GM23338 (cell line): Measurements from ENCODE around the gene ZMYND8. TPM values are rescaled to one million over a fixed set of nuclear protein-coding genes. Genes with fewer than 3 reads are reported as not detected.
"Not testable (repeated sequence)": the region's sequence is repeated elsewhere in the genome, so short reads cannot be mapped to it uniquely, and the experiment has no call there.

Source experiments
- ATAC-seq: fragments of 200-7000 bp; cut with Tn5 transposase; 3 replicates; pipeline ENCODE4 v1.9.1; 2020
- DNase-seq: peaks from one replicate; pipeline ENCODE4 v3.0.0-alpha.2; 2015; ENCODE audit warnings: low spot score
- H2AFZ ChIP-seq: fragments of 200-600 bp; sonication (generic); 2 replicates; pipeline ENCODE4 v1.8.0; 2016; ENCODE audit warnings: antibody characterized with exemption, mild to moderate bottlenecking, moderate library complexity
- H3F3A ChIP-seq: fragments of 200-600 bp; sonication (generic); replicated peaks from 2 replicates; pipeline ENCODE4 v1.8.0; 2017; ENCODE audit warnings: antibody characterized with exemption, mixed run types, low read depth
- H3K27ac ChIP-seq: fragments of 200-600 bp; sonication (generic); 2 replicates; pipeline ENCODE4 v1.6.1; 2016; ENCODE audit warnings: low read depth
- H3K27me3 ChIP-seq: fragments of 200-600 bp; sonication (generic); 2 replicates; pipeline ENCODE4 v1.8.0; 2016; ENCODE audit warnings: mild to moderate bottlenecking, mixed run types, moderate library complexity; ENCODE audit not compliant: insufficient read depth
- H3K36me3 ChIP-seq: fragments of 200-600 bp; sonication (generic); 2 replicates; pipeline ENCODE4 v1.8.0; 2016; ENCODE audit warnings: mild to moderate bottlenecking; ENCODE audit not compliant: insufficient read depth
- H3K4me1 ChIP-seq: fragments of 200-600 bp; sonication (generic); 2 replicates; pipeline ENCODE4 v1.8.0; 2016; ENCODE audit warnings: mild to moderate bottlenecking, moderate library complexity; ENCODE audit not compliant: insufficient read depth
- H3K4me2 ChIP-seq: fragments of 200-600 bp; sonication (generic); 2 replicates; pipeline ENCODE4 v1.7.1; 2017; ENCODE audit warnings: mixed run types
- H3K4me3 ChIP-seq: fragments of 200-600 bp; sonication (generic); 2 replicates; pipeline ENCODE4 v1.6.1; 2016; ENCODE audit warnings: mixed run types
- H3K79me2 ChIP-seq: fragments of 200-600 bp; sonication (generic); replicated peaks from 2 replicates; pipeline ENCODE4 v1.8.0; 2017; ENCODE audit warnings: mild to moderate bottlenecking; ENCODE audit not compliant: insufficient read depth
- H3K9me2 ChIP-seq: fragments of 200-600 bp; sonication (generic); 2 replicates; pipeline ENCODE4 v1.8.0; 2017; ENCODE audit not compliant: insufficient read depth
- H4K20me1 ChIP-seq: fragments of 200-600 bp; sonication (generic); replicated peaks from 2 replicates; pipeline ENCODE4 v1.8.0; 2017; ENCODE audit warnings: mild to moderate bottlenecking; ENCODE audit not compliant: insufficient read depth
- H3K27ac Mint-ChIP-seq: 2 replicates; pipeline ENCODE4 v1.8.0; 2020; ENCODE audit warnings: inconsistent platforms, mild to moderate bottlenecking, moderate library complexity, mixed read lengths
- H3K27me3 Mint-ChIP-seq: 3 replicates; pipeline ENCODE4 v1.8.0; 2022; ENCODE audit warnings: low read depth, mild to moderate bottlenecking, moderate library complexity, mixed read lengths, inconsistent platforms; ENCODE audit not compliant: insufficient read depth, poor library complexity
- H3K36me3 Mint-ChIP-seq: 3 replicates; pipeline ENCODE4 v1.8.0; 2021; ENCODE audit warnings: low read depth, mild to moderate bottlenecking, inconsistent platforms, moderate library complexity, mixed read lengths
- H3K4me1 Mint-ChIP-seq: 3 replicates; pipeline ENCODE4 v1.8.0; 2020; ENCODE audit warnings: mild to moderate bottlenecking, inconsistent platforms, mixed read lengths
- H3K4me3 Mint-ChIP-seq: 3 replicates; pipeline ENCODE4 v1.8.0; 2021; ENCODE audit warnings: moderate library complexity, mild to moderate bottlenecking, inconsistent platforms, mixed read lengths
- H3K9me3 Mint-ChIP-seq: 3 replicates; pipeline ENCODE4 v1.8.0; 2020; ENCODE audit warnings: moderate library complexity, mild to moderate bottlenecking, inconsistent platforms, mixed read lengths
- JUNB ChIP-seq: IDR thresholded peaks from one replicate; pipeline ENCODE4 v1.6.1; 2016; ENCODE audit warnings: antibody characterized with exemption; ENCODE audit not compliant: unreplicated experiment
- polyA plus RNA-seq: library from polyadenylated mRNA; unstranded; fragments of >200 nt; fragmentation: Nextera tagmentation; extraction: Ambion mirVana; gene quantifications from 2 replicates; pipeline ENCODE4 v1.2.1, GENCODE V29; 2016
- total RNA-seq: library from RNA; depleted of rRNA; stranded (reverse); fragments of >200 nt; shearing (Covaris generic); gene quantifications from 2 replicates; pipeline ENCODE4 v1.2.3, GENCODE V29; 2014
- TF ChIP-seq, protein P1 (sequence below): IDR thresholded peaks from 2 replicates; pipeline ENCODE4 v1.6.1; 2016; ENCODE audit warnings: antibody characterized with exemption
- TF ChIP-seq, protein P2 (sequence below): fragments of 250-450 bp; sonication (Bioruptor Pico); IDR thresholded peaks from 2 replicates; pipeline ENCODE4 v1.5.0; 2020; ENCODE audit warnings: mild to moderate bottlenecking, moderate library complexity

The ZMYND8 gene
- total and polyA plus RNA-seq, 2 experiments from 2014 or later = 70.9 to 128 TPM

DNA sequence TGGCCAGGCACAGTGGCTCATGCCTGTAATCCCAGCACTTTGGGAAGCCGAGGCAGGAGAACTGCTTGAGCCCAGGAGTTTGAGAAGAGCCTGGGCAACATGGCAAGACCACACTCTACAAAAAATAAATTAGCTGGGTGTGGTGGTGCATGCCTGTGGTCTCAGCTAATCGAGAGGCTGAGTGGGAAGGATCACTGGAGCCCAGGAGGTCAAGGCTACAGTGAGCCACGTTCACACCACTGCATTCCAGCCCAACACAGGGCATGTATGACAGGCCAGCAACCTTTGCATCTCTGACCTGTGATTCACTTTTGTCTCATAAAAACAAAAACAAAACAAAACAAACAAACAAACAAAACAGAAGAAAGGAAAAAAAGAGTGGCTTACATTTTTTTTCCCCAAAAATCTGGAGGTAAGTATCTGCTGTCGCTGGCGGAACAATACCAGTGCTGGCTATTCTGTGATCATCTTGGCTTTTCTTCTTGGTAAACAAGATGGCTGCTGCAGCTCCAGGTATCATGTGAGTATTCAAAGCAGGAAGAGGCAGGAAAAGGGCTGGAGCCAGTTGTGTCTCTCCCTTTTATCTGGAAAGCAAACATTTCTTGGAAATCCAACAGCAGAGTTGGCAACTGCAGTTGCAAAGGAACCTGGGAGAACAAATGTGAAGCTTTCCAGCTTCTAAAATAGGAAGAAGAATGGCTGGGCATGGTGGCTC is 40.4 kb upstream of the ZMYND8 start:
- DNase-seq (no peak), ATAC-seq (no peak)
- no peak overlapping the region for H3K4me3 ChIP-seq
- H2AFZ ChIP-seq = peak overlapping the region; percentile 99
- H3K27ac ChIP-seq = no peak overlapping the region
- Mint-ChIP-seq H3K27me3 (peaks cover 9% of the 10 kb centered on the region), H3K36me3 (no peaks in the 10 kb centered on the region), H3K4me1 (no peaks in the 10 kb centered on the region; the same call in 2 of the 3 replicates), H3K9me3 (peaks cover 2% of the 10 kb centered on the region; the same call in 1 of the 3 replicates), H3K4me3 (no peak overlapping the region), H3K27ac (no peak overlapping the region)
- no peaks in the 10 kb centered on the region for H3K4me1 ChIP-seq
- H3K9me2 ChIP-seq = no peaks in the 10 kb centered on the region
- no peaks in the 10 kb centered on the region for H4K20me1 ChIP-seq
- no peak for TF ChIP-seq JUNB
- TF ChIP-seq, protein P1, sequence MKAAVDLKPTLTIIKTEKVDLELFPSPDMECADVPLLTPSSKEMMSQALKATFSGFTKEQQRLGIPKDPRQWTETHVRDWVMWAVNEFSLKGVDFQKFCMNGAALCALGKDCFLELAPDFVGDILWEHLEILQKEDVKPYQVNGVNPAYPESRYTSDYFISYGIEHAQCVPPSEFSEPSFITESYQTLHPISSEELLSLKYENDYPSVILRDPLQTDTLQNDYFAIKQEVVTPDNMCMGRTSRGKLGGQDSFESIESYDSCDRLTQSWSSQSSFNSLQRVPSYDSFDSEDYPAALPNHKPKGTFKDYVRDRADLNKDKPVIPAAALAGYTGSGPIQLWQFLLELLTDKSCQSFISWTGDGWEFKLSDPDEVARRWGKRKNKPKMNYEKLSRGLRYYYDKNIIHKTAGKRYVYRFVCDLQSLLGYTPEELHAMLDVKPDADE = no peak
- TF ChIP-seq, protein P2, sequence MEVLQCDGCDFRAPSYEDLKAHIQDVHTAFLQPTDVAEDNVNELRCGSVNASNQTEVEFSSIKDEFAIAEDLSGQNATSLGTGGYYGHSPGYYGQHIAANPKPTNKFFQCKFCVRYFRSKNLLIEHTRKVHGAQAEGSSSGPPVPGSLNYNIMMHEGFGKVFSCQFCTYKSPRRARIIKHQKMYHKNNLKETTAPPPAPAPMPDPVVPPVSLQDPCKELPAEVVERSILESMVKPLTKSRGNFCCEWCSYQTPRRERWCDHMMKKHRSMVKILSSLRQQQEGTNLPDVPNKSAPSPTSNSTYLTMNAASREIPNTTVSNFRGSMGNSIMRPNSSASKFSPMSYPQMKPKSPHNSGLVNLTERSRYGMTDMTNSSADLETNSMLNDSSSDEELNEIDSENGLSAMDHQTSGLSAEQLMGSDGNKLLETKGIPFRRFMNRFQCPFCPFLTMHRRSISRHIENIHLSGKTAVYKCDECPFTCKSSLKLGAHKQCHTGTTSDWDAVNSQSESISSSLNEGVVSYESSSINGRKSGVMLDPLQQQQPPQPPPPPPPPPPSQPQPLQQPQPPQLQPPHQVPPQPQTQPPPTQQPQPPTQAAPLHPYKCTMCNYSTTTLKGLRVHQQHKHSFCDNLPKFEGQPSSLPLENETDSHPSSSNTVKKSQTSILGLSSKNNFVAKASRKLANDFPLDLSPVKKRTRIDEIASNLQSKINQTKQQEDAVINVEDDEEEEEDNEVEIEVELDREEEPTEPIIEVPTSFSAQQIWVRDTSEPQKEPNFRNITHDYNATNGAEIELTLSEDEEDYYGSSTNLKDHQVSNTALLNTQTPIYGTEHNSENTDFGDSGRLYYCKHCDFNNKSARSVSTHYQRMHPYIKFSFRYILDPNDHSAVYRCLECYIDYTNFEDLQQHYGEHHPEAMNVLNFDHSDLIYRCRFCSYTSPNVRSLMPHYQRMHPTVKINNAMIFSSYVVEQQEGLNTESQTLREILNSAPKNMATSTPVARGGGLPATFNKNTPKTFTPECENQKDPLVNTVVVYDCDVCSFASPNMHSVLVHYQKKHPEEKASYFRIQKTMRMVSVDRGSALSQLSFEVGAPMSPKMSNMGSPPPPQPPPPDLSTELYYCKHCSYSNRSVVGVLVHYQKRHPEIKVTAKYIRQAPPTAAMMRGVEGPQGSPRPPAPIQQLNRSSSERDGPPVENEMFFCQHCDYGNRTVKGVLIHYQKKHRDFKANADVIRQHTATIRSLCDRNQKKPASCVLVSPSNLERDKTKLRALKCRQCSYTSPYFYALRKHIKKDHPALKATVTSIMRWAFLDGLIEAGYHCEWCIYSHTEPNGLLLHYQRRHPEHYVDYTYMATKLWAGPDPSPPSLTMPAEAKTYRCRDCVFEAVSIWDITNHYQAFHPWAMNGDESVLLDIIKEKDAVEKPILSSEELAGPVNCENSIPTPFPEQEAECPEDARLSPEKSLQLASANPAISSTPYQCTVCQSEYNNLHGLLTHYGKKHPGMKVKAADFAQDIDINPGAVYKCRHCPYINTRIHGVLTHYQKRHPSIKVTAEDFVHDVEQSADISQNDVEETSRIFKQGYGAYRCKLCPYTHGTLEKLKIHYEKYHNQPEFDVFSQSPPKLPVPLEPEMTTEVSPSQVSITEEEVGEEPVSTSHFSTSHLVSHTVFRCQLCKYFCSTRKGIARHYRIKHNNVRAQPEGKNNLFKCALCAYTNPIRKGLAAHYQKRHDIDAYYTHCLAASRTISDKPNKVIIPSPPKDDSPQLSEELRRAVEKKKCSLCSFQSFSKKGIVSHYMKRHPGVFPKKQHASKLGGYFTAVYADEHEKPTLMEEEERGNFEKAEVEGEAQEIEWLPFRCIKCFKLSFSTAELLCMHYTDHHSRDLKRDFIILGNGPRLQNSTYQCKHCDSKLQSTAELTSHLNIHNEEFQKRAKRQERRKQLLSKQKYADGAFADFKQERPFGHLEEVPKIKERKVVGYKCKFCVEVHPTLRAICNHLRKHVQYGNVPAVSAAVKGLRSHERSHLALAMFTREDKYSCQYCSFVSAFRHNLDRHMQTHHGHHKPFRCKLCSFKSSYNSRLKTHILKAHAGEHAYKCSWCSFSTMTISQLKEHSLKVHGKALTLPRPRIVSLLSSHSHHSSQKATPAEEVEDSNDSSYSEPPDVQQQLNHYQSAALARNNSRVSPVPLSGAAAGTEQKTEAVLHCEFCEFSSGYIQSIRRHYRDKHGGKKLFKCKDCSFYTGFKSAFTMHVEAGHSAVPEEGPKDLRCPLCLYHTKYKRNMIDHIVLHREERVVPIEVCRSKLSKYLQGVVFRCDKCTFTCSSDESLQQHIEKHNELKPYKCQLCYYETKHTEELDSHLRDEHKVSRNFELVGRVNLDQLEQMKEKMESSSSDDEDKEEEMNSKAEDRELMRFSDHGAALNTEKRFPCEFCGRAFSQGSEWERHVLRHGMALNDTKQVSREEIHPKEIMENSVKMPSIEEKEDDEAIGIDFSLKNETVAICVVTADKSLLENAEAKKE (CRISPR knock-in tag) = no peak
- no peaks in the 10 kb centered on the region for H3K36me3 ChIP-seq
- H3K79me2 ChIP-seq = no peaks in the 10 kb centered on the region
- H3F3A ChIP-seq = no peaks in the 10 kb centered on the region
- H3K27me3 ChIP-seq = no peaks in the 10 kb centered on the region
- no peak overlapping the region for H3K4me2 ChIP-seq

DNA sequence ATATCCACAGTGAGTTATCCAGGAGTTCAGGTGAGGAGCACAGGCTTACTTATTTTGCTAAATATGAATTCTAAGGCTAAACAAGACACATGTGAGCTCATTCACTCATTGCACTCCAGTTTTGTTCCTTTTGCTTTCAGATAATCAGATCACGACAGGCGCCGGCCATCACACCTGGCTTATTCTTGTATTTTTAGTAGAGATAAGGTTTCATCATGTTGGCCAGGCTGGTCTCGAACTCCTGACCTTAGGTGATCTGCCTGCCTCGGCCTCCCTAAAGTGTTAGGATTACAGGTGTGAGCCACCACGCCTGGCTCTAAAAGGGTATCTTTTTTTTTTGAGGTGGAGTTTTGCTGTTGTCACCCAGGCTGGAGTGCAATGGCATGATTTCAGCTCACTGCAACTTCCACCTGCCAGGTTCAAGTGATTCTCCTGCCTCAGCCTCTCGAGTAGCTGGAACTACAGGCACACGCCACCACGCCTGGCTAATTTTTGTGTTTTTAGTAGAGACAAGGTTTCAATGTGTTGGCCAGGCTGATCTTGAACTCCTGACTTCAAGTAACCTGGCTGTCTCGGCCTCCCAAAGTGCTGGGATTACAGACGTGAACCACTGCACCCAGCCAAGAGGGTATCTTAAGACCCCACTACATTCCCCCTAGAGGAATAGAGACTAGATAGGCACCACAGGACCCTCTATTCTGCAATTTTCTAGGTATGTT is 37.5 kb upstream of the ZMYND8 start:
- H3K4me1 ChIP-seq, H3F3A ChIP-seq, H3K4me3 ChIP-seq, H3K27me3 ChIP-seq, H3K9me2 ChIP-seq, H4K20me1 ChIP-seq, H2AFZ ChIP-seq, H3K79me2 ChIP-seq, H3K27ac ChIP-seq, H3K4me1 Mint-ChIP-seq, DNase-seq, H3K4me2 ChIP-seq, H3K4me3 Mint-ChIP-seq, H3K36me3 Mint-ChIP-seq, H3K27ac Mint-ChIP-seq, H3K36me3 ChIP-seq, ATAC-seq, H3K9me3 Mint-ChIP-seq: not testable (repeated sequence)
- peaks cover 10% of the 10 kb centered on the region for H3K27me3 Mint-ChIP-seq
